OCI-LY7 (cell line): Measurements from ENCODE around the gene HGFAC. TPM values are rescaled to one million over a fixed set of nuclear protein-coding genes. Genes with fewer than 3 reads are reported as not detected.

Source experiments
- BruUV-seq: library from RNA; stranded (reverse); fragments of 400-500 nt; replicated peaks from 2 replicates; lab custom pipeline; 2021; lab: Mats Ljungman, UMichigan
- CTCF ChIA-PET: fragments of 300-600 bp; sonication (Branson Sonifier 250); formaldehyde crosslinking; loops from one replicate; lab custom pipeline; 2022; ENCODE audit warnings: antibody characterized with exemption; ENCODE audit not compliant: unreplicated experiment; lab: Charles Lee
- POLR2A ChIA-PET: fragments of 300-600 bp; sonication (Branson Sonifier 250); formaldehyde crosslinking; loops from one replicate; lab custom pipeline; 2022; ENCODE audit warnings: antibody characterized with exemption; lab: Charles Lee
- DNase-seq: peaks from one replicate; pipeline ENCODE4 v3.0.0-alpha.2; 2015; ENCODE audit warnings: low spot score
- H2AFZ ChIP-seq: fragments of 200-600 bp; sonication (generic), shearing (Covaris generic); 2 replicates; pipeline ENCODE4 v1.6.1; 2014; ENCODE audit warnings: mild to moderate bottlenecking, antibody characterized with exemption, low read length, moderate library complexity
- H3K27ac ChIP-seq: fragments of 200-600 bp; sonication (generic); 2 replicates; pipeline ENCODE4 v1.5.1; 2014; ENCODE audit warnings: mixed run types, low read depth, mild to moderate bottlenecking, moderate library complexity, low read length, inconsistent platforms; ENCODE audit not compliant: poor library complexity, severe bottlenecking
- H3K36me3 ChIP-seq: fragments of 200-600 bp; sonication (generic); 2 replicates; pipeline ENCODE4 v1.6.1; 2014; ENCODE audit warnings: mild to moderate bottlenecking, antibody characterized with exemption, low read length, moderate library complexity, mixed read lengths; ENCODE audit not compliant: insufficient read depth
- H3K4me1 ChIP-seq: fragments of 200-600 bp; sonication (generic); 2 replicates; pipeline ENCODE4 v1.5.1; 2014; ENCODE audit warnings: mild to moderate bottlenecking, low read length; ENCODE audit not compliant: insufficient read depth, poor library complexity, severe bottlenecking
- H3K4me2 ChIP-seq: fragments of 200-600 bp; sonication (generic); 2 replicates; pipeline ENCODE4 v1.6.1; 2014; ENCODE audit warnings: mild to moderate bottlenecking, low read length
- H3K4me3 ChIP-seq: fragments of 200-600 bp; sonication (generic); 2 replicates; pipeline ENCODE4 v1.5.1; 2014; ENCODE audit warnings: mild to moderate bottlenecking, low read depth, low read length; ENCODE audit not compliant: poor library complexity, severe bottlenecking
- H3K79me2 ChIP-seq: fragments of 200-600 bp; sonication (generic); 2 replicates; pipeline ENCODE4 v1.6.1; 2016; ENCODE audit warnings: low read depth, mild to moderate bottlenecking, low read length, moderate library complexity, mixed read lengths; ENCODE audit not compliant: insufficient read depth
- H3K9me2 ChIP-seq: fragments of 200-600 bp; sonication (generic); 2 replicates; pipeline ENCODE4 v1.6.1; 2016; ENCODE audit warnings: mild to moderate bottlenecking, low read length, mixed read lengths; ENCODE audit not compliant: insufficient read depth
- H3K9me3 ChIP-seq: fragments of 200-600 bp; sonication (generic); 2 replicates; pipeline ENCODE4 v1.6.1; 2014; ENCODE audit warnings: mild to moderate bottlenecking, mixed run types, low read length, mixed read lengths
- H4K20me1 ChIP-seq: fragments of 200-600 bp; sonication (generic); 2 replicates; pipeline ENCODE4 v1.6.1; 2014; ENCODE audit warnings: mild to moderate bottlenecking, antibody characterized with exemption, low read length, moderate library complexity, mixed read lengths; ENCODE audit not compliant: insufficient read depth
- EZH2phosphoT487 ChIP-seq: fragments of 200-600 bp; sonication (generic); IDR thresholded peaks from 2 replicates; pipeline ENCODE4 v1.6.1; 2018; ENCODE audit warnings: low read depth, borderline replicate concordance, mild to moderate bottlenecking, mixed run types, antibody characterized with exemption, low read length, moderate library complexity, mixed read lengths
- intact Hi-C: fragments of 100-400 bp; cut with micrococcal nuclease; formaldehyde crosslinking; loops from one replicate; pipeline ENCODE4 v1.10.0; 2022; ENCODE audit not compliant: unreplicated experiment
- total RNA-seq, 2 experiments: library from RNA; depleted of rRNA in 1 of 2; stranded (reverse); fragments of >200 nt in 1 of 2; shearing (Covaris generic) in 1 of 2; gene quantifications; 2 replicates each; pipeline ENCODE4 v1.2.3, GENCODE V29; 2014 to 2022
- TF ChIP-seq, protein P1 (sequence below): fragments of 200-600 bp; sonication (generic); conservative IDR thresholded peaks from 2 replicates; pipeline ENCODE4 v1.5.1; 2014; ENCODE audit warnings: mild to moderate bottlenecking, antibody characterized with exemption, low read length, moderate library complexity, mixed read lengths

The HGFAC gene
- total RNA-seq, 2 experiments from 2014 or later, result not detected

DNA sequence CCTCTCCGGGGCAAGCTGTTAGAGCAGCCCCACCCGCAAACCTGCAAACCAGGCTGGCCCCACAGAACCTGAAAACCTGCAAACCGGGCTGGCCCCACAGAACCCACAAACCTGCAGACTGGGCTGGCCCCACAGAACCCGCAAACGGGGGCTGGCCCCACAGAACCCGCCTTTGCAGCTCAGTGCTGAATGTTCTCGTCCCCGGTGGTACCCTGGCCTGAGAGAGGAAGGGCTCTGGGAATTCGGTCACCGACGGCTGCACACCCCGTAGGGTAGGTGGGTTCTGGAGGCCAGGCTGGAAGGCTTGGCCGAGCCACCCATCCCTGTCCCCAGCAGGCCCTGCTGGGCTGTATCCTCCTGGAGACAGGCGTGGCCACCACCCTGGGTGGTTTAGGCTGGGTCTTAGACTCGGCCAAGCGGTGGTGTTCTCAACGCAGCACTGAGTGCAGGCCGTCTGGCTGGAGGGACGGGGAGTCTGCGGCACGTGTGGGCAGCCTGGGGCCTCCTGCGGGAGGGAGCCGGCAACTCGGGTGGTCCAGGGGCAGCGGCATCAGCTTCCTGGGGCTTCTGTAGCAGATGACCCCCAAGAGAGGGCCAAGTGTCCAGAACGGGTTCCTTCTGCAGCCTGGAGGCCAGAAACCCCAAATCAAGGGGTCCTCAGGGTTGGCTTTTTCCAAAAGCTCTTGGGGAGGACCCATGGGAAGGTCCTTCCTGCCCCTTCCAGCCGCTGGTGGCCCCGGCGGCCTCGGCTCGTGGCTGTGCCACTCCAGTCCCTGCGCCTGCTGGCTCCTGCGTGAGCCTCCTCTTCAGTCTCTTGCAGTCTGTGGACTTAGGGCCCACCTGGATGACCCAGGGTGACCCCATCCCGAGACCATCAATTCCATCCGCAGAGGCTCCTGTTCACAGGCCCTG lies 36.9 kb downstream of the HGFAC start:
- H3K4me2 ChIP-seq, result no peak overlapping the region
- no peak overlapping the region for H3K4me3 ChIP-seq
- TF ChIP-seq, protein P1, sequence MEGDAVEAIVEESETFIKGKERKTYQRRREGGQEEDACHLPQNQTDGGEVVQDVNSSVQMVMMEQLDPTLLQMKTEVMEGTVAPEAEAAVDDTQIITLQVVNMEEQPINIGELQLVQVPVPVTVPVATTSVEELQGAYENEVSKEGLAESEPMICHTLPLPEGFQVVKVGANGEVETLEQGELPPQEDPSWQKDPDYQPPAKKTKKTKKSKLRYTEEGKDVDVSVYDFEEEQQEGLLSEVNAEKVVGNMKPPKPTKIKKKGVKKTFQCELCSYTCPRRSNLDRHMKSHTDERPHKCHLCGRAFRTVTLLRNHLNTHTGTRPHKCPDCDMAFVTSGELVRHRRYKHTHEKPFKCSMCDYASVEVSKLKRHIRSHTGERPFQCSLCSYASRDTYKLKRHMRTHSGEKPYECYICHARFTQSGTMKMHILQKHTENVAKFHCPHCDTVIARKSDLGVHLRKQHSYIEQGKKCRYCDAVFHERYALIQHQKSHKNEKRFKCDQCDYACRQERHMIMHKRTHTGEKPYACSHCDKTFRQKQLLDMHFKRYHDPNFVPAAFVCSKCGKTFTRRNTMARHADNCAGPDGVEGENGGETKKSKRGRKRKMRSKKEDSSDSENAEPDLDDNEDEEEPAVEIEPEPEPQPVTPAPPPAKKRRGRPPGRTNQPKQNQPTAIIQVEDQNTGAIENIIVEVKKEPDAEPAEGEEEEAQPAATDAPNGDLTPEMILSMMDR, result no peak
- no peak for TF ChIP-seq EZH2phosphoT487
- H3K9me2 ChIP-seq, result no peaks in the 10 kb centered on the region
- no peaks in the 10 kb centered on the region for H3K9me3 ChIP-seq
- no peaks in the 10 kb centered on the region for H3K4me1 ChIP-seq
- H2AFZ ChIP-seq, result no peak overlapping the region
- no peaks in the 10 kb centered on the region for H3K36me3 ChIP-seq
- CTCF ChIA-PET, result no interaction called here
- POLR2A ChIA-PET, result no interaction called here
- no peak for DNase-seq
- BruUV-seq, result no TSS peak
- no peak overlapping the region for H3K27ac ChIP-seq
- intact Hi-C loops, result no loop called here
- no peaks in the 10 kb centered on the region; the same call in 1 of the 2 replicates for H4K20me1 ChIP-seq
- no peaks in the 10 kb centered on the region for H3K79me2 ChIP-seq

- Histone ChIP-seq H3K4me2 (no peak overlapping the region), H4K20me1 (no peaks in the 10 kb centered on the region; the same call in 1 of the 2 replicates), H3K9me3 (no peaks in the 10 kb centered on the region), H3K27ac (no peak overlapping the region), H3K9me2 (no peaks in the 10 kb centered on the region), H3K4me3 (no peak overlapping the region), H3K4me1 (peaks cover 3% of the 10 kb centered on the region), H2AFZ (no peak overlapping the region), H3K79me2 (no peaks in the 10 kb centered on the region), H3K36me3 (no peaks in the 10 kb centered on the region)
- intact Hi-C loops, result loop anchor here (1.0 kb wide), 1 partner anchor 133 kb away; no protein-coding TSS in a partner anchor
- TF ChIP-seq, protein P1, result no peak
- TF ChIP-seq EZH2phosphoT487, result no peak
- CTCF ChIA-PET, result interaction anchor here (0.9 kb wide), 1 partner anchor 14 kb away, joined by 4 read pairs; no protein-coding TSS in a partner anchor
- BruUV-seq, result no TSS peak
- POLR2A ChIA-PET, result no interaction called here
- no peak for DNase-seq
Observed at GRCh38 chr4:3479358-3480101, 37.8 kb downstream of the HGFAC start.
